NT2/D1 (cell line): Measurements from ENCODE around the gene BAG3.

Experiments
- SUZ12 ChIP-seq: IDR thresholded peaks from 2 replicates; pipeline ENCODE4 v1.6.1; 2011; ENCODE audit not compliant: insufficient read length, insufficient read depth; ENCODE audit errors: extremely low read depth
- ZNF274 ChIP-seq: IDR thresholded peaks from 2 replicates; pipeline ENCODE4 v1.6.1; 2011; ENCODE audit warnings: mild to moderate bottlenecking, low read depth, low read length

GRCh38 chr10:119652361-119652730 lies 1.2 kb downstream of the BAG3 start:
- TF ChIP-seq SUZ12 (no peak), ZNF274 (no peak)
